ENCODE data around the gene GPR84. TPM values are rescaled to one million over a fixed set of nuclear protein-coding genes. Genes with fewer than 3 reads are reported as not detected.

GPR84 gene
- total RNA-seq, 1 donor from 2014 or later = 0.65 TPM

DNA sequence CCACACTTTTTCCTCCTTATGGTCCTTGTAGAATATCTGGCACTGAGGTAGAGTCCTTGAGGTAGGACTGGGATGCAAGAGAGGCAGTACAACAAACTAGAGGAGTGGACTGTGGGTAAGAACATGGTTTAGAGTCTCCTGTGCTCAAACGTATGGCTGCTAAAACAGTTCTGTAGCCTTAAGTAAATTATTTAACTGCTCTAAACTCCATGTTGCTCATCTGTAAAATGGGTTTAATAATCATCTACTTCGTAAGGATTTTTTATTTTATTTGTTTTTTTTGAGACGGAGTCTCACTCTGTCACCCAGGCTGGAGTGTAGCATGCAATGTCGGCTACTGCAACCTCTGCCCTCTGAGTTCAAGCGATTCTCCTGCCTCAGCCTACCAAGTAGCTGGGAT, 42.9 kb downstream of the GPR84 start:
- DNase-seq (no peak), ATAC-seq (no peak)
- Histone ChIP-seq H3K36me3 (no peaks in the 10 kb centered on the region), H3K4me3 (no peak overlapping the region), H3K9me3 (no peaks in the 10 kb centered on the region), H3K27me3 (ENCODE audit: low read depth) (no peaks in the 10 kb centered on the region), H3K4me1 (peaks cover 14% of the 10 kb centered on the region), H3K27ac (no peak overlapping the region)
- TF ChIP-seq, protein P1, sequence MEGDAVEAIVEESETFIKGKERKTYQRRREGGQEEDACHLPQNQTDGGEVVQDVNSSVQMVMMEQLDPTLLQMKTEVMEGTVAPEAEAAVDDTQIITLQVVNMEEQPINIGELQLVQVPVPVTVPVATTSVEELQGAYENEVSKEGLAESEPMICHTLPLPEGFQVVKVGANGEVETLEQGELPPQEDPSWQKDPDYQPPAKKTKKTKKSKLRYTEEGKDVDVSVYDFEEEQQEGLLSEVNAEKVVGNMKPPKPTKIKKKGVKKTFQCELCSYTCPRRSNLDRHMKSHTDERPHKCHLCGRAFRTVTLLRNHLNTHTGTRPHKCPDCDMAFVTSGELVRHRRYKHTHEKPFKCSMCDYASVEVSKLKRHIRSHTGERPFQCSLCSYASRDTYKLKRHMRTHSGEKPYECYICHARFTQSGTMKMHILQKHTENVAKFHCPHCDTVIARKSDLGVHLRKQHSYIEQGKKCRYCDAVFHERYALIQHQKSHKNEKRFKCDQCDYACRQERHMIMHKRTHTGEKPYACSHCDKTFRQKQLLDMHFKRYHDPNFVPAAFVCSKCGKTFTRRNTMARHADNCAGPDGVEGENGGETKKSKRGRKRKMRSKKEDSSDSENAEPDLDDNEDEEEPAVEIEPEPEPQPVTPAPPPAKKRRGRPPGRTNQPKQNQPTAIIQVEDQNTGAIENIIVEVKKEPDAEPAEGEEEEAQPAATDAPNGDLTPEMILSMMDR (IDR thresholded peaks at IDR 0.05) = no peak
- intact Hi-C loops (cut with DNase I) = no loop called here

Small RNAs within 50 kb of the gene (microRNA-seq; reads per million reads assigned to microRNA genes)
- 299 reads per million, percentile 70 among the genes with 10 or more reads in this experiment for gene MIR148B (ENCODE audit: borderline number of aligned reads)

Other genes starting within 250 kb of the GPR84 start
- 29.4 TPM for gene SMUG1, start 175.5 kb downstream of the GPR84 start, total RNA-seq
- gene CBX5, start 84.4 kb downstream of the GPR84 start, total RNA-seq = 50.1 TPM
- gene HNRNPA1, start 83.8 kb downstream of the GPR84 start, total RNA-seq = 598 TPM
- 13.5 TPM for gene NFE2, start 63.5 kb downstream of the GPR84 start, total RNA-seq
- gene COPZ1, start 39.4 kb downstream of the GPR84 start, total RNA-seq = 129 TPM
- gene ZNF385A, start 20.2 kb upstream of the GPR84 start, total RNA-seq = 28.3 TPM
- 97.1 TPM for gene ITGA5, start 54.8 kb upstream of the GPR84 start, total RNA-seq
- 4.5 TPM for gene GTSF1, start 109.1 kb upstream of the GPR84 start, total RNA-seq
- 107 TPM for gene NCKAP1L, start 133.3 kb upstream of the GPR84 start, total RNA-seq
- gene PDE1B, start 185.1 kb upstream of the GPR84 start, total RNA-seq = 9.1 TPM
- gene PPP1R1A, start 224.2 kb upstream of the GPR84 start, total RNA-seq = not detected